Activated CD4-positive, alpha-beta T cell treated with anti-CD3 and anti-CD28 coated beads, Interleukin-2, amount 50 U/mL, for 16 hours (primary cell): ENCODE results near the gene PPL.
"Not testable (repeated sequence)": the region's sequence is repeated elsewhere in the genome, so short reads cannot be mapped to it uniquely, and the experiment has no call there.

Source experiments
- DNase-seq: peaks from one replicate; pipeline ENCODE4 v3.0.0-alpha.2; 2020

The PPL gene

DNA sequence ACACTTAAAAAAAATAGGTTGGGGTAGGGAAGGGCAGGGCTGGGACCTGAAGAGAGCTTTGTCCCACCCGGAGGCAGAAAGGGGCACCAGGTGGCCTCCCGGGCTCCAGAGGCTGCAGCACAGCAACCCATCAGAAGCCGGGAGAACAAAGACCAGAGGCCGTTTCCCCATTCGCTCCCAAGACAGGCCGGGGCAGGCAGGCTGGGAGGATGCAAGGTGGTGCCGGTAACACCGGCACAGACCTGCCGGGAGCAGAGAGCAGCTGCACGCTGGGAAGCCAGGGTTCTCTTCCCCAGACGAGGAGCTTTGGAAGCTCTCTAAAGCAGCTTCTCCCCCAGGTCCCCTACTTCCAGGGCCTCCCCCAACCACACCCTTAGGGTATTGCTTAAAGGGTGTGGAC is 5.6 kb downstream of the PPL start:
- DNase-seq: no peak

DNA sequence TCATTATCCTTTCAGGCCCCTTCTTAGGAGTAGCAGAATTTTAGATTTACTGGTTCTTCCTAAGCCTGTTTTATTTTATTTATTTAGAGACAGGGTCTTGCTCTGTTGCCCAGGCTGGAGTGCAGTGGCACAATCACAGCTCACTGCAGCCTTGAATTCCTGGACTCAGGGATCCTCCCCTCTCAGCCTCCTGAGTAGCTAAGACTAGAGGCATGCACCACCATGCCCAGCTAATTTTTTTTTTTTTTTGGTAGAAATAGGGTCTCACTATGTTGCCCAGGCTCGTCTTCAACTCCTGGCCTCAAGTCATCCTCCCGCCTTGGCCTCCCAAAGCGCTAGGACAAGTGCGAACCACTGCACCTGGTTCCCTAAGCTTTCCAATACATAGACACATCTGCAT is 7.3 kb downstream of the PPL start:
- DNase-seq: not testable (repeated sequence)

DNA sequence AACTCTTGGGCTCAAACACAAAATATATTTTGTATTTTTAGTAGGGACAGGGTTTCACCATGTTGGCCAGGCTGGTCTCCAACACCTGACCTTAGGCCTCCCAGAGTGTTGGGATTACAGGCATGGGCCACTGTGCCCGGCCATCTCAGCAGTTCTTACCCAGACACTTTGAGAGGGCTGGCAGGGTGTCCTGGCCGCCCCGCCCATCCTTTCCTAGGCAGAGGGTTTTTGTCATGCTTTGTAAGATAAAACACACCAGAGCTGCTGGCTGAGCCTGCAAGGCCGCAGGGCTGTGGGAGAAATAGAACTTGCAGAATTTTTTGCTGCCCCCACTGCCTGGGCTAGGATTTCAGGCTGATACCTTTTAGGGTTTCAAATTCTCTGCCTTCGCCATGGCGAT is 8.7 kb downstream of the PPL start:
- no peak for DNase-seq

DNA sequence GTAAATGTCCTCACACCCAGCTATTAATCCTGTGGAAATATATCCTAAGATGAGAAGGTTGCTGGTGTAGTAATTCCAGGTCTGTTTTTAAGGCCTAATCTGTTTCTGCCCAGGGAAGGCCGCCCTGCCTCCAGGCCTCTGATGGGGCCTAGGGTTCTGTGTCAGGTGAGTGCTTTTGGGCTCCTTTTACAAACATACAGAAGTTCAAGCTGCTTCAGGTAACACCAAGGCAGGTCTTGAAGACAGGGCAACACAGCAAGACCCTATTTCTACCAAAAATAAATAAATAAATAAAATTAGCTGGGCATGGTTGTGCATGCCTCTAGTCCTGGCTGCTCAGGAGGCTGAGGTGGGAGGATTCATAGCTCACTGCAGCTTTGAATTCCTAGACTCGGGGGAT is 9.3 kb downstream of the PPL start:
- DNase-seq: no peak

DNA sequence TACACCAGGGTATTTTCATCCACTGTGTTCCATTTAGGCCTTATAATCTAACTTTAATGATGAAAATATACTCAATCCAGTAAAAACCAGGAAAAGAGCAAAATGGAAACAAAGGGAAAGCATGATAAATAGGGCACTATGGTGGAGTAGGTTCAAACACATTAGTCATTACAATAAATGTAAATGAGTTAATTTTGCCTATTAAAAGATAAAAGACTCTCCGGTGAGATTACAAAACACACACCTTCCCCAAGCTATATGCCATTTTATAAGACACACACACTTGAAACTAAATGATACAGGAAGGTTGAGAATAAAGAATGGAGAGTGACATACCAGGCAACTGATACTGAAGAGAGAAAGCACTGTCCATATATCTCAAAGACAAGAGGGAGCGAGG is 10.0 kb downstream of the PPL start:
- DNase-seq: no peak

DNA sequence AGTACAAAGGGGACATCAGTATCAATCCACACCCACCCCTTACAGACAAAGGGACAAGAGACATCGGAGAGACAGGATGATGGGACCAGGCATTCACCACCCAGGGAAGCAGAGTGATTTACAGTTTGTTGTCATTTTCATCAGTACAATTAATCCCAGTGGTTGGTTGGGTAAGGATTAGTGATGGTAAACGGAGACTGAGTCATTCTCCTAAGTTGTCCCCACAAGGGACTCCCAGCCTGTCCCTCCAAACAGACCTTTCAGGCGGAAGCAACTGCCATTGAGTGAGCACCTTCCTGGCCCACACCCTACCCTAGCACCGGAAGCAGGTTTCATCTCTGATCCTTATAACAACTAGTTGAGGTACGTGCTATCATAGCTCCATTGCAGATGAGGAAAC is 11.2 kb downstream of the PPL start:
- DNase-seq: no peak

DNA sequence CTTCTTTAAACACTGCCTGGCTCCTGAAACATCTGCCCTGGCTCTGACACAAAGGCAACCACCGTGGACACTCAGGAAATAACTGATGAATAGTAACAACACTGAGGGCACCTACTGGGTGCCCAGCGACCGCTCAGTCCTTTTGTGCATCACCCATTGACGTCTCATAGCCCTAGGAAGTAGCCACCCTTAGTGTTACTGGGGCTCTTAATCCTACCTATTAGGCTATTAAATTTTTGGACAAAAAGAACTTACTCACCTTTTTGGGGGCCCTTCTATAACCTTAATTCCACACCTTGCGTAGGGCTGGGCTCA is 11.7 kb downstream of the PPL start:
- no peak for DNase-seq

DNA sequence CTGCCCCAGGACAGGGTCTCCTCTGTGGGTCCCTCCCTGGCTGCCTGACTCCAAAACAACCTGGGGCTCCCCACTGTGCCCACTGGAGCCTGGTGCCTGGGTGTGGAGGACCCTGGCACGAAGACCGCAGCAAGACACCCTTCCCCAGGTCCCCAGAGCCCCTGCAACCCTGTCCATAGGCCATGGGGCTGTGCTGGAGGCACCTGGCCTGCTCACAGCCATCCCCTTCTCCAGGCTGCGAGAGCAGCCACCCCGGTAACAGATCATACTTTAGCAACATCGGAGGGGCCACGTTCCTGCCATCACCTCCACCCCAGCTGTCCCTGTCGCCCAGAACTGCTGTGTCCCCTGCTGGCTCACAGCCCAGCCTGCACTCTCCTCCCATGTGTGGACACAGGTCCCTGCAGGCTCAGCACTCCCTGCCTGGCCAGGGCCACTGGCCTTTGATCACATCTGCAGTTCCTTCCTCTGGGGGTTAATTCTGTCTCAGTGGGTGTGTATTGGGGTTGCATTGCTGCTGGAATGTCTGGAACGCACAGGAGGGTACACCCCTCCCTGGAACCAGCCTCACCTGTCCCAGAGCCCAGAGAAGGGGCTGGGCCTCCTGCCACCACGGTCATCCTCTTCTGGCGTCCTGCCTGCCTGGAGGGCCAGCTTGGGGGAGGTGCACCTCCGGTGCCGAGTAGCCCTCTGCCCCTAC is 12.2 kb downstream of the PPL start:
- no peak for DNase-seq

DNA sequence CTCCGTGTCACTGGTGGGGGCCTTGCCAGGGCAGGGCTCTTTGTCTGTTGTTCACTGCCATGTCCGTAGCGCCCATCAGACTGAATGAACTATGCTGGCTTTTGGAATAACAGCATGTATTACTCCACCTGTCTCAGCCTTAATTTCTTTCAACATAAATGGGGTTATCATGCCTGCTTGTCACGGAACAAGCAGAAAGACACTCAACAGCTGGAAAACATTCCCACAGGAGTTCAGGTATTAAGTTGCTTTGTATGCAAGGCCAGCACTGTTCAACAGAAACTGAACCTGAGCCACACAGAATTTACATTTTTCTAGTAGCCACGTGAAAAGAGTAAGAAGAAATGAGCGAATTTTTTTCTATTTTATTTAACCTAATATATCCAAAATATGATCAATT is 13.1 kb downstream of the PPL start:
- no peak for DNase-seq

DNA sequence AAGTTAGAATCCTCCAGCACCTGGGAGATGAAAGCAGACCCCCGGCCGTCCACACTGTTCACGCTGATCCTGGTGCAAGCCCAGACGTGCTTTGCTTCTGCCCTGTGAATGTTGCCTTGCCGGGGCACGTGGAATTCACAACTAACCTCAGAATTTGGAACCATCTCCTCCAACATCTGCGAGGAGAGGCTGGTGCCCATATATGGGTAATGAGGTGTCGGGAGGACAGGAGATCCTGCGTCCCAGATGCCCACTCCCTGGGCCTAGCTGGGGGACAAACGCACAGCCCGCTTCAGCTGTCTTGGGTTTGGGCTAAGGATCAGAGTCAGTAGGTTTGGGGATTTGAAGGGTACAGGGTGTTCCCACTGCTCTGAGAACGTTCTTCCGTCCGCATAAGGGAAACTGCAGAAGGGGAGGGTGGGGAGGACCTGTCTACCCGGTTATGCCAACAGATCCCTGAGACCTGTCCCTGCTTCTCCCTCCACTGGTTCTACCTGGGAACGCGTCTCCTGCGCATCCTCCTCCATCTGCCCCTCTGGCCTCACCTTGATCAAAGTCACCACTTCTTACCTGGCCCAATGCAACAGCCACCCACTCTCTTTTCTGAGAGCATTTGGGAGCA is 14.1 kb downstream of the PPL start:
- no peak for DNase-seq

DNA sequence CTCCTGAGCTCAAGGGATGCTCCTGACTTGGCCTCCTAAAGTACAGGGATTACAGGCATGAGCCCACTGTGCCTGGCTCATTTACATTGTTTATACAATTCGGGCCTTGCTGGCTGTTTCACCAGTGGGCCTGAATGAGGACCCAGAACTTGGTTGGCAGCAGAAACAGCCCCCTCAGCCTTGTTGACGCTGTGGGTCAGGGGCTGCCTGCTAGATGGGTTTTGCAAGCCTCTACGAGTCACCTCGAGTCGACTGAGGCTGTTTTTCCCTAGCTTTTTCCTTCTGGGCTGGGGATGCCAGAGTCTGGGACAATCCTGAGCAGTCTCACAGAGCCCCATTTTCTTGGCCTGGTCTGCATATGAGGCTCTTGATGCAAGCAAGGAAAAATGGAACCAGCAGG is 16.1 kb downstream of the PPL start:
- no peak for DNase-seq

DNA sequence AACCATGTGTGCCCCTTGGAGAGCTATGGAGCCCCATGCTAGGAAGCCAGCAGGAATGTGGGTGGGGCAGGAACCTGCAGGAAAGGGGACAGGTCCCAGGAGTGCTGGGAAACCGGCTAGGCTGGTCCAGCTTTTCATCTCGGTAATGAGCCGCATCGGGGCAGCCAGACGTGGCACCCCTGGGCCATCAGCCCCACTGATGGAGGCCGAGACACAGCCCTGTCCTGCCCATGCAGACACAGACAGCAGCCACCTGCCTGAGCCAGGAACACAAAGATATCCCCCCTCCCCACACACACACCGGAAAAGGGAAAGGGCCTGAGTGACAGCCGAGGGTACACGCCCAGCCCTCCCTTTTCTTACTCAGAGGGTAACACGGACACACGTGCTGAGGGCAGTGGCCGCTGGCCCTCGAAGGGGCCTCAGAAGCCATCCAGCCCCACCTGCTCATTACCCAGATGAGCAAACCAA is 18.1 kb downstream of the PPL start:
- no peak for DNase-seq

DNA sequence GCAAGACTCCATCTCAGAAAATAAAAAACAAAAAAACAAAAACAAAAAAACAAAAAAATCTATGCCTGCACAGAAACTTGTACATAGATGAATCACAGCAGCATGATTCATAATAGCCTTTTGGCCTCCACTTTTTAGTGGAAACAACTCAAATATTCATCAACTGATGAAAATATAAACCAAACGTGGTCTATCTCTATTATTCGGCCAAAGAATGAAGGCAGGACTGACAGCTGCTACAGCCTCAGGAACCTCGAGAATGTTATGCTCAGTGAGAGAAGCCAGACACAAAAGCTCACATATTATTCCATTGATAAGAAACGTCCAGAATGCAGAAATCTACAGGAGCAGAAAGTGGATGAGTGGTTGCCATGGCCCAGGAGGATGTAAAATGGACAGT is 19.8 kb downstream of the PPL start:
- DNase-seq: no peak

DNA sequence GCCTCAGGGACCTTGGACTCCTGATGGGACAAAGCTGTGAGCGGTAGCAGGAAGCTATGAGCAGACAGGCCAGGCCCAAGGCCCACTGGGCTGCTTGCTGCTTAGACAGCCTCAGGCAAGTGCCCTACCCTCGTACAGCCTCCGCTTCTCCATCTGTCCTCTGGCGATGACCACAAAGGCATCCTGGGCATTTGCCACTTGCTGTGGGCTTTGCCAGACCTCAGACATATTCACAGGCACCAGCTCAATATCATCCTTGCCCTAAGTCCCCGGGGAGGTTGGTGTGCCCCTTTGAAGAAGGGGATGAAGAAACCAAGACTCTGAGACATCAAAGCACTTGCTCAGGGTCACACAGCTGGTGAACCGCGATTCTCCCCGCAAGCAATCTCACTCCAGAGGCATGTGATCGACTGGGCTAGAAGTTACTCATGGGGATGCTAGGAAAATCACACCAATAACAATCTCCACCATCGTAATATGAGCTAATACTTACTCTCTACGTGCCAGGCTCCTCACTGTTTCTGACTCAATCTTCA is 21.7 kb downstream of the PPL start:
- no peak for DNase-seq

DNA sequence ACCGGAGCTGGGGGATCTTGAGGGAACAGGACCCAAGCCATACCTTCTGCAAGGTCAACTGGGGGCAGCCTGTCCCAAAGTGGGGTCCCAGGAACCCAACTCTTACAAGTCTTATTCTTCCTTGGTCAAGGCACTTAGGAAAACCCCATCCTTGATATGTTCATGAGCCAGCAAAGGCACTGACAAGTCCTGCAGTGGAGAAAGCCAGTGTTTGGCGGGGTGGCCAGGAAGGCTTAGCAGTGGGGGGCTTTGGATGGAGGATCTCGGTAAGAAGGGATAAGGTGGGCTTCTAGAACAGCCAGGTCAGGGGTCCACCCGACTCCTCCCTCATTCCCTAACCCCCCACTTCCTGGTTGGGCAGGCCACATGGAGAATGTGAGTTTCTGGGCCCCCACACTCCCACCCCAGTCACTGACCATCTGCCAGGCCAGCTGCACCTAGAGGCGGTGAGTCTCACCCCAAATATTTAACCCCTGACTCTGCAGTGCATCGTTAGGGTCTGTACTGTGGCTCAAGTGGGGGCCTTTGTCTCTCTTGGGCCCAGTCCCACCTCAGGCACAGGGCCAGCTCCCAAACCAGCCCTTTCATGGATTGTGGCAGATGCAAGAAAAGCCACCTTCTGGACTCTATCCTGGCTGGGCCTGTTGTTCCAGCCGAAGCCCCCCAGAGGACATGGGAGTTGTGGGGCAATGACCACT is 22.3 kb downstream of the PPL start:
- DNase-seq: no peak

DNA sequence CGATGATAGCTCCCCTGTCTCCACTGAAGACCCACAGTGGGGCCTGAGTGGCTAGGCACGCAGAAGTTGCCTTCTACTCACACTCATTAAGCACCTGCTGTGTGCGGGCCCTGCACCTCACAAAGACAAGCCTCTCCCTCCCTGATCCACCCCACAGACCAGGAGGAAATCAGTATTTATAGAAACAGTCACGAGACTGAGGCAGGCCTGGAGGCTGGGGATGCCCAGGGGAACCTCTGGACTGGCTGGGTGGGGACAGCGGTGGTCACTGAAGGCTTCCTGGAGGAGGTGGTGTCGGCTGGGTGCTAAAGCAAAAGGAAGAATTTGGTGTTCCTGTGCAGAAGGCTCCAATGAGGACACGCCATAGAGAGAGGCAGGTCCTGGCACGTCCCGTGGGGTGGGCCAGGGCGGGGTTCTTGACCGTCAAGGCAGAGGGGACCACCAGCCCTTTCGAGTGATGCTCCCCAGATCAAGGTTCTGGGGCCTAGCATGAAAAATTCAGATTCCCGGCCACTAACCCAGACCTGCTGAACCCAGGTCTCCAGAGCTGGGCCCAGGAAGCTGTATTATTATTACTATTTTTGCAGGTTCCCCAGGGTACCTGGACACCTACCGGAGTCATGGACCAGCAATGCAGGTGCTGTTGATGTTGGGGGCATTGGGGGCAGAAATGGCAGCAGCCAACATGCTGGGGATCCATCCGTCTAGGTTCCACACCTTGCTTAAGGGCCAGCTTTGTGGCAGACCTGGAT is 23.0 kb downstream of the PPL start:
- DNase-seq: no peak

DNA sequence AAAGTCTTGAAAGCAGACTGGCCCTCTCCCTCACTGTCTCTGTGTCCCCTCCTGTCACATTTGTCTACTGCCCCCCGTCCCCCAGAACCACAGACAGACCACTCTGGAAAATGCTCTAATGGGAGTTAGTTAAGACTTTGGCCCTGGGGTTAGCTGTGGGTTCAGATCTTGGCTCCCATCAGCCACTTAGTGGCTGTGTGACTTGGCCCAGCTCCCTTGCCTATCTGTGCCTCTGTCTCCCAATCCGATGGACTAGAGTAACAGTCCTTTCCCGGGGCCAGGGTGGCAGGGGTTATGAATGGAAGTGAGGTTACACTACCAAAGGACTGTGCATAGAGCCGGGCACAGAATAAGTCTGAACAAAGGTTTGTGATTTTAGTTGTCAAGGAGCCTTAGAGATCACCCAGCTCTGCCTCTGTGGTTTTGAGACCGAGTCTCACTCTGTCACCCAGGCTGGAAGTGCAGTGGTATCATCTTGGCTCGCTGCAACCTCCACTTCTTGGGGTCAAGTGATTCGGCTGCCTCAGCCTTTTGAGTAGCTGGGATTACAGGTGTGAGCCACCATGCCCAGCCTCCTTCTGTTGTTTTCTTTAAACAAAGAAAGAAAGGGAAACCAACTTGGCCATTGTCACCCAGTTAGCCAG is 23.7 kb downstream of the PPL start:
- no peak for DNase-seq

DNA sequence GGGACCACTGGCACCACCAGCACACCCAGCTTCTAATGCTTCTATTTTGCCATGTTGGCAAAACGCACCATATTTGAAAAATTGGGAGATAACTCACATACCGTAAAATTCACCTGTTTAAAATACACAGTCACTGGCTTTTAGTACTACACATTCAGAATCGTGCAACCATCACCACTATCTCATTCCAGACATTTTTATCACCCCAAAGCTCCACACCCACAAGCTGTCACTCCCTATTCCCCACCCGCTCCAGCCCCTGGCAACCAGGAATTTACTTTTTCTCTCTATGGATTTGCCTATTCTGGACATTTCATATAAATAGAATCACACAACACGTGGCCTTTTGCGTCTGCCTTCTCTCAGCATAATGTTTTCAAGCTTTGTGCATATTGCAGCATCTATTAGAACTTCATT is 25.0 kb downstream of the PPL start:
- DNase-seq: no peak

DNA sequence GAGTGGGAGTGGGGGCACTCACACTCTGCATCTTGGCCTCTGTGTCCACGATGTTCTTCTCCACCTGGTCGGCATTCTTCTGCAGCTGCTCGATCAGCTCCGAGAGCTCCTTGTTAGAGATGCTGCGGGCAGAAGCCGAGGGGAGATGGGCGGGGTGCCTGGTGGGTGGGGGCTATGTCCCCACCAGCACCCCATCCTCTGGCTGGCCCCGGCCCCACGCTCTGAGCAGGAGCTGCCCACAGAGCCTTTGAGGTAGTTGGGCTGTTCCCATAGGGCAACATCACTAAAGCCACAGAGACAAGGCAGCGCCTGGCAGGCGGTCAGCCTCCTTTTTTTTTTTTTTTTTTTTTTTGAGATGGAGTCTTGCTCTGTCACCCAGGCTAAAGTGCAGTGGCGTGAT is 26.1 kb downstream of the PPL start:
- DNase-seq: no peak

DNA sequence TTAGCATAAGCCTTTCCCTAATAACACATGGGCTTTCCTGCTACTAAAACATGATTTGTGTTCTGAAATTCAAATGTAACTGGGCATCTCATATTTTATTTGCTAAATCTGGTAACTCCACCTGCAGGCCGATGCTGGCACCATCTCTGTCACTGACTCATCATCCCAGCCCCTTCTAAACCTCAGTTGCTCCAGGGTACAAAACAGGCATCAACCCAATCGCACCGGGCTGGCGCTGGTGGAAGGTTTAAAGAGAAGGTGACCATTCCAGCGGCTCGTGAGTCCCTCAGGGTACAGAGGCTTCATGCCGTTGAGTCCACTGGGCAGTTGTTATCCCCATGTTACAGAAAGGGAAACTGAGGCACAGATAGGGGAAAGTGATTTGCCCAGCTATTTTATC is 27.1 kb downstream of the PPL start:
- no peak for DNase-seq

DNA sequence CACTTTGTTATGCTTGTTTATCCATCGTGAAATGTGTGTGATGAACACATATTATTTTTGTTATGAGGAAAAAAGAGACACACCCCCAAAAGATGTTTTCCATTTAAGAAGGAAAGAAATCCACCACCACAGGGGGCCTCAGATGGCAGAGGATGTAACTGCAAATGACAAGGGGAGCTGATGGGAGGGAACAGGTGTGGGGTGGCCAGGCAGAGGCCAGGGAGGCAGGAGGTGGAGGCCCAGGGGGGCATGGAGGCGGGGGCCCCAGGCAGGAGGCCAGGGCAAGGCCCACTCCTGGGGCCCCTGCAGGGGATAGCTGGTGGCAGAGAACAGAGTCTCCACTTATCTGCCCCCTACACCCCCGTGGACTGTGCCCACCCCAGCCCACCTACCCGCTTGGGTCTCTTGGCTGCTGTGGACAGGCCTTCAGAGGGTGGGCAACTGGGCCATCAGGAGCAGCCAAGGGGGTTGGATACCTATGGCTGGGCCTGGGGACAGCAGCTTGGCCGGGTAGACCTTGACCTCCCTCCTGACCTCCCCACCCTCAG is 28.0 kb downstream of the PPL start:
- no peak for DNase-seq

DNA sequence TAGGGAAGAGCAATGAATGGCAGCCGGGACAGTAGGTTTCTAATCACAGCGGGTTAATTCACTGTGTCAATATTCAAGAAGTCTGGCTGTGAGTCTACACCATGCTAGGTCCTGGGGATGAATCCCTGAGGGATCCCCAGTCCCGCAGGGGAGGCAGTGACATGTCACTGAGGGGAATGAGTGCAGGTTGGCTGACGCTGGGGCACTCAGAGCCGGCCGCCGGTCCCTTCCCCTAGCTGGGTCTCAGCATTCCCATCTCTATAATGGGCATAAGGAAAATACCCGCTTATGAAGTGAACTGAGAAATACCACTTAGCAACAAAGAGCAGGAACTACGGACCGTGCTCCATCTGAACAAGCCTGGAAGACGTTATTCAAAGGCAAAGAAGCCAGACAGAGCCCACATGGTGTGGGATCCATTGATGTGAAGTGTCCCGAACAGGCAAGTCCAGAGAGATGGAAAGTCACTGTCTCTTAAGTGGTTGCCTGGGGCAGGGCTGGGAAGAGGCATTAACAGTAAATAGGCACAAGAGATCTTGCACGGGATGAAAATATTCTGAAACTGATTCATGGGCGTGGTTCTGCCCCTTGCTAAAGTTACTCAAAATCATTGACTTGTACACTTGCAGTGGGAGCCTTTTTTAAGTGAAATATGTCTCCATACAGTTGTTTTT is 31.9 kb downstream of the PPL start:
- DNase-seq: no peak
